HCT116 (cell line): ENCODE measurements around the gene KHDRBS1. TPM values are rescaled to one million over a fixed set of nuclear protein-coding genes. Genes with fewer than 3 reads are reported as not detected.
"Not testable (repeated sequence)": the region's sequence is repeated elsewhere in the genome, so short reads cannot be mapped to it uniquely, and the experiment has no call there.

Experiments
- ATAC-seq: fragments of 200-7000 bp; cut with Tn5 transposase; 2 replicates; pipeline ENCODE4 v1.9.1; 2020; ENCODE audit warnings: mild to moderate bottlenecking, moderate library complexity
- BruUV-seq: library from RNA; stranded (reverse); fragments of 400-500 nt; replicated peaks from 2 replicates; lab custom pipeline; 2021; lab: Mats Ljungman, UMichigan
- CTCF ChIA-PET: fragments of 300-600 bp; sonication (Branson Sonifier 250); formaldehyde crosslinking; loops from one replicate; lab custom pipeline; 2021; ENCODE audit warnings: antibody characterized with exemption; lab: Charles Lee
- POLR2A ChIA-PET: fragments of 300-600, 350-600 bp; sonication (Branson Sonifier 250); formaldehyde crosslinking; loops from one replicate; lab custom pipeline; 2021; ENCODE audit warnings: antibody characterized with exemption; lab: Charles Lee
- RAD21 ChIA-PET, 2 experiments: fragments of 300-600 bp; sonication (Branson Sonifier 250); formaldehyde crosslinking; loops; one replicate each; lab custom pipeline; 2023; ENCODE audit warnings: low total read pairs in 2 of 2; ENCODE audit not compliant: uncharacterized antibody in 2 of 2, unreplicated experiment in 2 of 2, low non-redundant PET in 1 of 2; lab: Charles Lee
- DNase-seq: peaks from one replicate; pipeline ENCODE4 v3.0.0-alpha.2; 2010; ENCODE audit warnings: low read depth, low spot score
- H2AFZ ChIP-seq: fragments of 200-600 bp; shearing (Covaris generic), sonication (generic); 2 replicates; pipeline ENCODE4 v1.6.1; 2017; ENCODE audit warnings: low read depth, mixed run types, mixed read lengths, antibody characterized with exemption, low read length; ENCODE audit not compliant: poor library complexity, severe bottlenecking
- H3K27ac ChIP-seq: 2 replicates; pipeline ENCODE4 v1.5.1; 2012; ENCODE audit warnings: low read depth, low read length
- H3K27me3 ChIP-seq: fragments of 200-600 bp; sonication (generic); 2 replicates; pipeline ENCODE4 v1.6.1; 2016; ENCODE audit warnings: mixed run types, low read length, mixed read lengths; ENCODE audit not compliant: insufficient read depth
- H3K36me3 ChIP-seq, 2 experiments: fragments of 200-500 bp in 1 of 2; fragments of 200-600 bp in 1 of 2; sonication (Bioruptor generic) in 1 of 2; sonication (generic) in 1 of 2; 2 replicates each; pipeline versions ENCODE4 v1.5.1 to v1.6.1; 2014 to 2016; ENCODE audit warnings: low read length in 2 of 2, inconsistent platforms in 1 of 2, mixed read lengths in 1 of 2, mixed run types in 1 of 2; ENCODE audit not compliant: insufficient read depth in 2 of 2, control insufficient read depth in 1 of 2
- H3K4me1 ChIP-seq, 2 experiments: fragments of 200-600 bp in 1 of 2; sonication (generic) in 1 of 2; 2 replicates each; pipeline versions ENCODE4 v1.5.1 to v1.6.1; 2012 to 2017; ENCODE audit warnings: low read length in 2 of 2, inconsistent platforms in 1 of 2, mild to moderate bottlenecking in 1 of 2, mixed read lengths in 1 of 2, mixed run types in 1 of 2, moderate library complexity in 1 of 2; ENCODE audit not compliant: insufficient read depth in 2 of 2, control insufficient read depth in 1 of 2
- H3K4me2 ChIP-seq: fragments of 200-600 bp; sonication (generic); 2 replicates; pipeline ENCODE4 v1.6.1; 2017; ENCODE audit warnings: mixed run types, low read length, mixed read lengths
- H3K4me3 ChIP-seq, 2 experiments: fragments of 200-600 bp in 1 of 2; sonication (generic) in 1 of 2; replicated peaks in 1 of 2; 2 replicates each; pipeline ENCODE4 v1.5.1; 2011 to 2016; ENCODE audit warnings: low read length in 2 of 2, control low read depth in 1 of 2, low read depth in 1 of 2, mild to moderate bottlenecking in 1 of 2, mixed read lengths in 1 of 2, mixed run types in 1 of 2
- H3K79me2 ChIP-seq: fragments of 200-600 bp; sonication (generic); 2 replicates; pipeline ENCODE4 v1.6.1; 2017; ENCODE audit warnings: mild to moderate bottlenecking, mixed run types, low read length, moderate library complexity, mixed read lengths; ENCODE audit not compliant: insufficient read depth
- H3K9ac ChIP-seq: fragments of 200-600 bp; sonication (generic); 2 replicates; pipeline ENCODE4 v1.6.1; 2016; ENCODE audit warnings: low read length, mixed read lengths
- H3K9me2 ChIP-seq: fragments of 200-600 bp; sonication (generic), shearing (Covaris generic); 2 replicates; pipeline ENCODE4 v1.6.1; 2017; ENCODE audit warnings: mixed run types, mild to moderate bottlenecking, moderate library complexity; ENCODE audit not compliant: insufficient read depth
- H3K9me3 ChIP-seq, 2 experiments: fragments of 200-500 bp in 1 of 2; fragments of 200-600 bp in 1 of 2; sonication (Bioruptor generic) in 1 of 2; sonication (generic) in 1 of 2; 2 replicates each; pipeline ENCODE4 v1.6.1; 2014 to 2017; ENCODE audit warnings: low read length in 2 of 2, mixed read lengths in 2 of 2, inconsistent platforms in 1 of 2, low read depth in 1 of 2, mild to moderate bottlenecking in 1 of 2, mixed run types in 1 of 2, moderate library complexity in 1 of 2; ENCODE audit not compliant: control insufficient read depth in 1 of 2, insufficient read depth in 1 of 2
- H4K20me1 ChIP-seq: fragments of 200-600 bp; sonication (generic), shearing (Covaris generic); 2 replicates; pipeline ENCODE4 v1.6.1; 2017; ENCODE audit warnings: mixed run types, mild to moderate bottlenecking, moderate library complexity; ENCODE audit not compliant: insufficient read depth
- ATF3 ChIP-seq: IDR thresholded peaks from 2 replicates; pipeline ENCODE4 v1.6.1; 2012
- CBX3 ChIP-seq: IDR thresholded peaks from 2 replicates; pipeline ENCODE4 v1.6.1; 2012; ENCODE audit warnings: low read depth
- CEBPB ChIP-seq: IDR thresholded peaks from 2 replicates; pipeline ENCODE4 v1.6.1; 2012; ENCODE audit warnings: low read depth
- EGR1 ChIP-seq: IDR thresholded peaks from 2 replicates; pipeline ENCODE4 v1.6.1; 2012; ENCODE audit warnings: low read depth
- EZH2 ChIP-seq: fragments of 200-600 bp; sonication (generic); IDR thresholded peaks from 2 replicates; pipeline ENCODE4 v1.6.1; 2017; ENCODE audit warnings: antibody characterized with exemption, mixed run types
- SIN3A ChIP-seq: IDR thresholded peaks from 2 replicates; pipeline ENCODE4 v1.6.1; 2012; ENCODE audit warnings: low read depth
- YY1 ChIP-seq: IDR thresholded peaks from 2 replicates; pipeline ENCODE4 v1.6.1; 2011; ENCODE audit warnings: low read length, low read depth, moderate library complexity, mild to moderate bottlenecking; ENCODE audit not compliant: insufficient replicate concordance; ENCODE audit errors: extremely low read depth
- ZBTB33 ChIP-seq: IDR thresholded peaks from 2 replicates; pipeline ENCODE4 v1.6.1; 2011; ENCODE audit warnings: mild to moderate bottlenecking, low read length, moderate library complexity; ENCODE audit not compliant: insufficient replicate concordance; ENCODE audit errors: extremely low read depth
- ZNF274 ChIP-seq: fragments of 200-500 bp; sonication (Bioruptor generic); IDR thresholded peaks from 2 replicates; pipeline ENCODE4 v1.6.1; 2014; ENCODE audit warnings: mild to moderate bottlenecking, low read depth, low read length, inconsistent platforms
- intact Hi-C: fragments of 100-400 bp; cut with micrococcal nuclease; formaldehyde crosslinking; loops from 2 replicates; pipeline ENCODE4 v1.10.0; 2022
- total RNA-seq: library from RNA; stranded (reverse); gene quantifications from one replicate; pipeline ENCODE4 v1.2.1, GENCODE V29; 2021; ENCODE audit not compliant: unreplicated experiment
- TF ChIP-seq, protein P1 (sequence below), 3 experiments: fragments of 200-600 bp in 1 of 3; sonication (generic) in 1 of 3; IDR thresholded peaks in 2 of 3; conservative IDR thresholded peaks in 1 of 3; 2 replicates each; pipeline ENCODE4 v1.5.1; 2012 to 2017; ENCODE audit warnings: low read depth in 2 of 3, low read length in 2 of 3, antibody characterized with exemption in 1 of 3, borderline replicate concordance in 1 of 3, control low read depth in 1 of 3, mild to moderate bottlenecking in 1 of 3, mixed read lengths in 1 of 3, mixed run types in 1 of 3, moderate library complexity in 1 of 3; ENCODE audit not compliant: insufficient read depth in 1 of 3

The KHDRBS1 gene
- total RNA-seq, 1 experiment from 2014 or later, result 215 TPM

GRCh38 chr1:32020339-32020738 is 6.7 kb downstream of the KHDRBS1 start:
- ChIA-PET CTCF (no interaction called here), POLR2A (no interaction called here), RAD21 (no interaction called here)
- no TSS peak for BruUV-seq
- Histone ChIP-seq H3K27ac (no peak overlapping the region), H3K9me3 (no peaks in the 10 kb centered on the region), H4K20me1 (peaks cover 30% of the 10 kb centered on the region), H2AFZ (no peak overlapping the region), H3K9me2 (no peaks in the 10 kb centered on the region), H3K27me3 (no peaks in the 10 kb centered on the region), H3K4me3 (no peak overlapping the region), H3K4me2 (no peak overlapping the region), H3K9ac (no peak overlapping the region), H3K4me1 (peaks cover 7 to 23% of the 10 kb centered on the region in 2 experiments; a peak in 3 of 4 replicates), H3K36me3 (peaks cover 8 to 19% of the 10 kb centered on the region in 2 experiments; a peak in 2 of 4 replicates), H3K79me2 (peaks cover 100% of the 10 kb centered on the region)
- DNase-seq (no peak), ATAC-seq (no peak)
- TF ChIP-seq SIN3A (no peak), CBX3 (no peak), CEBPB (no peak), ZBTB33 (no peak), EZH2 (no peak), ATF3 (no peak), YY1 (no peak), EGR1 (no peak), ZNF274 (no peak)
- TF ChIP-seq, protein P1, sequence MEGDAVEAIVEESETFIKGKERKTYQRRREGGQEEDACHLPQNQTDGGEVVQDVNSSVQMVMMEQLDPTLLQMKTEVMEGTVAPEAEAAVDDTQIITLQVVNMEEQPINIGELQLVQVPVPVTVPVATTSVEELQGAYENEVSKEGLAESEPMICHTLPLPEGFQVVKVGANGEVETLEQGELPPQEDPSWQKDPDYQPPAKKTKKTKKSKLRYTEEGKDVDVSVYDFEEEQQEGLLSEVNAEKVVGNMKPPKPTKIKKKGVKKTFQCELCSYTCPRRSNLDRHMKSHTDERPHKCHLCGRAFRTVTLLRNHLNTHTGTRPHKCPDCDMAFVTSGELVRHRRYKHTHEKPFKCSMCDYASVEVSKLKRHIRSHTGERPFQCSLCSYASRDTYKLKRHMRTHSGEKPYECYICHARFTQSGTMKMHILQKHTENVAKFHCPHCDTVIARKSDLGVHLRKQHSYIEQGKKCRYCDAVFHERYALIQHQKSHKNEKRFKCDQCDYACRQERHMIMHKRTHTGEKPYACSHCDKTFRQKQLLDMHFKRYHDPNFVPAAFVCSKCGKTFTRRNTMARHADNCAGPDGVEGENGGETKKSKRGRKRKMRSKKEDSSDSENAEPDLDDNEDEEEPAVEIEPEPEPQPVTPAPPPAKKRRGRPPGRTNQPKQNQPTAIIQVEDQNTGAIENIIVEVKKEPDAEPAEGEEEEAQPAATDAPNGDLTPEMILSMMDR (IDR thresholded peaks at IDR 0.05 in 2 of 3, conservative IDR thresholded peaks at IDR 0.05 in 1 of 3; ENCODE audit: borderline replicate concordance in 1 of 3, insufficient read depth in 1 of 3, low read depth in 2 of 3, low read length in 2 of 3), result no peak
- intact Hi-C loops, result no loop called here

DNA sequence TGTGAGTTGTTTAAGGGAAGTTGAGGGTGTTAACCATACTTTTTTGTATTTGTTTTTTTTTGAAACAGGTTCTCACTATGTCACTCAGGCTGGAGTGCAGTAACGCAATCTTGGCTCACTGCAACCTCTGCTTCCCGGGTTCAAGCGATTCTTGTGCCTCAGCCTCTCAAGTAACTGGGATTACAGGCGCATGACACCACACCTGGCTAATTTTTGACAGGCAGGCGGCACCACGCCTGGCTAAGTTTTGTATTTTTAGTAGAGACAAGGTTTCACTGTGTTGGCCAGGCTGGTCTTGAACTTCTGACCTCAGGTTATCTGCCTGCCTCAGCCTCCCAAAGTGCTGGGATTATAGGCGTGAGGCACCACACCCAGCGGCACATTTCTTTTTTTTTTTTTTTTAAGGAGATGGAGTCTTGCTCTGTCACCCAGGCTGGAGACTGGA is 7.9 kb downstream of the KHDRBS1 start:
- H3K4me3 ChIP-seq, H3K9ac ChIP-seq, H3K9me3 ChIP-seq, RAD21 ChIA-PET, H3K9me2 ChIP-seq, POLR2A ChIA-PET, CTCF ChIA-PET, BruUV-seq, H3K4me2 ChIP-seq, DNase-seq, H3K27ac ChIP-seq, intact Hi-C loops, ATAC-seq, H3K27me3 ChIP-seq, H3K4me1 ChIP-seq, H2AFZ ChIP-seq: not testable (repeated sequence)
- H4K20me1 ChIP-seq, result peaks cover 24% of the 10 kb centered on the region; the same call in 1 of the 2 replicates
- H3K79me2 ChIP-seq, result peaks cover 100% of the 10 kb centered on the region
- H3K36me3 ChIP-seq, result peaks cover 5 to 11% of the 10 kb centered on the region in 2 experiments; a peak in 3 of 4 replicates
